Measurements from ENCODE around the gene AQP6.
"Not testable (repeated sequence)": the region's sequence is repeated elsewhere in the genome, so short reads cannot be mapped to it uniquely, and the experiment has no call there.

AQP6 gene

DNA sequence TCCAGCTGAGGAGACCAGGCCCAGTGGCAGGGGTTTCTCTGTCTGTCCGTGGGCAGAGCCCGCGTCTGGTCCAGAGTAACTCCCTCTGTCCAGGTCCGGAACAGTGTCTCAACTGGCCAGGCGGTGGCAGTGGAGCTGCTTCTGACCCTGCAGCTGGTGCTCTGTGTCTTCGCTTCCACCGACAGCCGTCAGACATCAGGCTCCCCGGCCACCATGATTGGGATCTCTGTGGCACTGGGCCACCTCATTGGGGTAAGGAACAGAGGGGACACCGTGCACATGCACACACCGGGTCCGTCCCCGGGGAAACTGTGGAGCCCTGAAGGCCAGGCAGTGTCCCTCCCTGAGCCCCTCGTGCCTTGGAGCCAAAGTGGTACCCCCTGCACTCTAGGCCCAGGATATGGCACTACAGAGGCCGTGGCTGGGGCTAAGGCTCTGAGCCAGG is 1.5 kb downstream of the AQP6 start:
- DNase-seq: no peak

DNA sequence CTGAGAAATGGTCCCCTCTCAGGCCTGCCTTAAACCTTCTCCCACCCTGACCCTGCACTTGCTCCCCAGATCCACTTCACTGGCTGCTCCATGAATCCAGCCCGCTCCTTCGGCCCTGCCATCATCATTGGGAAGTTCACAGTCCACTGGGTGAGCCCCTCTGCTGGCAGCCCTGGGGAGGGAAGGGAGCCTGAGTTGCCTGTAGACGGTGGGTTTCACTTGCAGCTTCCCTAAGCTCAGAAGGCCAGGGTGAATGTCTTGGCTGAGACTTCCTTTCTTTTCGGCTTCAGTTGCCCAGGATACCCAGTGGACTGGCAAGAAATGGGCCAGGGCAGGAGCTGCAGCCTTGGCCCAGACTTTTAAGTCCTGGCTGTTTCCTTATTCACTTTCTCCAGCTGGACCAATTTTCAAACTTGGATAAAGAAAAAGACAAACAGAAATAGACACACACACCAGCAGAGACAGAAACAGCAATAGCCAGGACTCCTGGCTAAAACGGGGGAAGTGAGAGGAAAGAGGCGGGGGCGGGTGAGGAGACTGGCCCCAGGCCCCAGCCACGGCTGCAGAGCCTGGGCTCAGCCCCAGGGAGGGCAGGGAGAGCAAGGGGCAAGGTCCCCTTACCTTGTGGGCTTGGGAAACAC is 2.0 kb downstream of the AQP6 start:
- no peak for DNase-seq

DNA sequence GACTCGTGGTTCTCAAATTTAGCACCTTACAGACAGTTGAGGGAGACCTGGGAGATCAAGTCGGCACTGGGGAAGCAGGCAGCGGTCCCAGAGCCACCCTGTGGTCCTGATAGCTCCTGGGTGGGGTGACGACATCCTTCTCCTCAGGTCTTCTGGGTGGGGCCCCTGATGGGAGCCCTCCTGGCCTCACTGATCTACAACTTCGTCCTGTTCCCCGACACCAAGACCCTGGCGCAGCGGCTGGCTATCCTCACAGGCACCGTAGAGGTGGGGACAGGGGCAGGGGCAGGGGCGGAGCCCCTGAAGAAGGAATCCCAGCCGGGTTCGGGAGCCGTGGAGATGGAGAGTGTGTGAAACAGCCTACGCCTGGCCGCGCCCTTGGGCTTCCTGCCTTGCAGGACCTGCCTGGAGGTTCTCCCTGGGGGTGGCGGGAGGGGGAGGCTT is 2.6 kb downstream of the AQP6 start:
- DNase-seq: no peak

DNA sequence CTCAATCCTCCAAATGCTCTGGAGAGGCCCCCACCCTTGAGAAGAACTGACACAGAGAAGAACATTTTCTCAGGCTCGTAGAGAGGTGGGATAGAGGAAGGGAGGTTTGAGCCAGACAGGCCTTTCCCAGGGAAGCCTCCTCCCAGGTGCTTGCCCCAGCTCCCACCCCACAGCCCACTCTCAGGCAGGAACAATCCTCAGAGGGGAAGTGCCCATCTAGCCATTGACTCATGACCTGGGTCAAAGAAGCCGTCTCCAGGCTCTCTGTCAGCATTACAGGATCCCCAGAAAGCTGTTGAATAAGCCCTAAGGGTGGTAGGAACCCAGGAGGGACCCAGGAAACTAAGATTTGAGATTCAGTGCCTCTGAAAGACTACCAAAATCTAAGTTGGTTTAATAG is 3.8 kb downstream of the AQP6 start:
- no peak for DNase-seq

DNA sequence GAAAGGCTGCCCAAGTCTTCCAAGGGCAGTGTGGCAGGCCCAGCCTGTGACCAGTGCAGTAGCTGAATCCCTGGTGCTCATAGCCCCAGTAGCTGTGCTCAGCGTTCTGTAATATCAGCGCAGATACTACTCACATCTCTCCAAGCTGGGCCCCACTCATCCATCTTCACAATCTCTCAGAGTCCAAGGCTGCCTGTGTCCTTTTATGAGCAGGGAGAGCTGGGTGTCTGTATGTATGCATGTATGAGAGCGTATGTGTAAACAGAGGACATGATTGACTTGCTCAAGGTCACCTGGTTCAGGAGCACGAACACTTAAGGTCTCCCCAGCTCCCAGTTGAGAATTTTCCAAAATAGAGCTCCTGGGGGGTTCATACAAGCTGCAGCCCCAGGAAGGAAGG is 5.4 kb downstream of the AQP6 start:
- no peak for DNase-seq

DNA sequence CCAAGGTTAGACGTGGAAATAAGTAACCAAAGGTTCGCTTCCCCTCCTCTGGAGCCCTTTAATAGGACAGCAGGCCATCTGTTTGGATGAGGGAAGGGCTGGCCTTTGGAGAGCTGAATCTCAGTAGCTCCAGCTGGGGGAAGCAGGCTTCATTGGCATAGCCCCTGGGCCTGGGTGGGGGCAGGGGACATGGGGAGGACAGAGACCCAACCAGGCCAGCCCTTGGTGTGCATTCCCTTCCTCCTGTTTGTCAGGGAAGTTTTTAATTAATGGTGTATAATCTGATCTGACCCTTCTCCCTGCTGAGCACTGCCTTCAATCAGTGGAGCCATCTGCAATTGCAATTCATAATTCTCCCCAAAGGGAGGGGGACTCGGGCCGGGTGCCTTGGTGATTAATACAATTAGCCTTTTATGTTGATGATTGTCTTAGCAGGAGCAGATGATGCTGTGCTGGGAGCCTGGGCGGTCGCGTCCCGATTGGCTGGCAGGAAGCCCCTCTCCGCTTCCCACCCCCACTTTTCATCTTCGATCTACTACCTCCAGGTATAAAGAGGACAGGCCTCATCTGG is 6.4 kb downstream of the AQP6 start:
- DNase-seq: no peak

DNA sequence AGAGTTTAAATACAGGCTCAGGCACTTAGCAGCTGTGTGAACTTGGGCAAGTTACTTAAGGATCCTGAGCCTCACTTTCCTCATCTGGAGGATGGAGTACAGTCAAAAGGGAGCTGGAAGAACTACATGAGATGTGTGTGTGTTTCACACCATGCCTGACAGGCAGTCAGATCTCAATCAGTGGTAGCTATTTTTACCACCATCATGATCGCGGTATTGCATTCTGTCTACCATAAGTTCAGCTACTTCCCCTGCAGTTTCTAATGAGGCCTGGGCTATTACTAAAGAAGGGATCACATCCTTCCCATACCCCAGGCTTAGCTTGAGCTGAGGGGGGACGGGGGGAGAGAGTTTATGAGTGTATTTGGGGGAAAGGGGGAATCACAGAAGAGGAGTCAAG is 7.0 kb downstream of the AQP6 start:
- DNase-seq: no peak

DNA sequence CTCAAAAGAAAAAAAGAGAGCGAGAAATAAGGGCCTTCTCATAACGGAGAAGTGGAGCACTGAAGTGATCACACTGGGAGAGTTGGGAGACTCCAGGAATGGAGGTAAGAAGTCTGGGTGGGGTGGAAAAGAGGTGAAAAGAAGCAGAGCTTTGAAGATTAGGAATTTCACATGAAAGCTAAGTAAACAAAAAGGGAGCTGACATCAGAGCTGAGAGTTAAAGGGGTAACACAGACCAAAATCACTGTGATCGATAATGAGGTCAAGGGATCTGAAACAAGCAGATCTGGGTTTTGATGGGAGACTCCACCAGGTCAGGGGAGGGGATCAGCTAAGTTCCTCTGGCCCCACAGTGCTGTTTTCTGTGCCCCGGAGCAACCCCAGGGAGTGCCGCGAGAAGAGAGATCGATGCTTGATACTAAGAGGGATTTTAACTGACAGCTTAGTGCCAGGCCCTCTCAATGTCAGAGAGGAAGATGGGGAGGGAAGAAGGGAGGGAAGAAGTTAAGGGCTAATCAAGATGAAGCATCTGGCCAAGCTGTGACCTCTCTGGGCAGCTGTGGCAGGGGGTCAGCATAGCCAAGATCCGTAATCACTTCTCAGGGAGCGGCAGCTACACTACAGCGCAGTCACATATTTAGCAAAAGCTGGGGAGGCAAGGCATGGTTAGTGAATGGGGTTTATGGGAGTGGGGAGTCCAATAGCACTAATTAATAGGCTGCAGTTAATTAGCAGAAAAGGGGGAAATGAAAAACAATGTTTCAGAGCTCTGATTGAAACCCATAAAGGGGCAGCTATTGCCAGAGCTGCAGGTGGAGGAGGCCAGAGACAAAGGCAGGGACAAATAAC is 8.0 kb downstream of the AQP6 start:
- no peak for DNase-seq

DNA sequence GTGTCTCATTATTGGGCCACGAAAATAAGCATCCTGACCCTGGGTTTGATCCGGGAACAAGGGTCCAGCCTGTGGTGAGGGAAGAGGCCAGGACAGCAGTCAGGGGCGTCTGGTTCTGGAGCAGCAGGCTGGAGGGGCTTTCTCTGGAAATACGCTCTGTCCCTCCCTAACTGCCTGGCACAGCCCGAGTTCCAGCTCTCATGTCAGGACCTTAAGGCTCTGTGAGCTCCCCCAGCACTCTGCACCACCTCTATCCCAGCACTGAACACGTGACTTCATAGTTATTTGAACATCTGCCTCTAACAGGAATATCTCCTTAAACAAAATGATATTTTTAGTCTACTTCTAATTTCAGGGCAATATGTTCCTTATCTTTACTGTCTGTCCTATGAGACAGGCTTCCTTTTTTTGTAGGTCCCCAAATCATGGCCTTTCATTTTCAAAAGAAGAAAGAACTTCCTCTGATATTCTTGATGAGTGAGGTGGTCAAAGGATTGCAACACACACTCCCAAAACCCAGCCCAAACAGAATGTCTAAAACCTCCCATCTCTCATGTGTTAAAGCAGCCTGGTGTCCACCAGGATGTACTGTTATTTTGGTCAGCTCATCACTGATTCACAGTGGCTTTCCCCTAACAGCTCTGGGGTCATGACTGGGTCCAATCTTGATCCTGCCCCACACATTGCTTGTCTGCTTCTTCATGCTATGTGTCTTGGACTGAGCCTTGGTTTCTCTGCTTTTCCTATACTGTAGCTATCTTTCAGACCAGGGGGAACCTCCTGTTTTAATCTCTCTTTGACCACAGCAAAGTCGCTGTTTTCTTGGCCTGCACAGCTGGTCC is 9.7 kb downstream of the AQP6 start:
- no peak for DNase-seq

DNA sequence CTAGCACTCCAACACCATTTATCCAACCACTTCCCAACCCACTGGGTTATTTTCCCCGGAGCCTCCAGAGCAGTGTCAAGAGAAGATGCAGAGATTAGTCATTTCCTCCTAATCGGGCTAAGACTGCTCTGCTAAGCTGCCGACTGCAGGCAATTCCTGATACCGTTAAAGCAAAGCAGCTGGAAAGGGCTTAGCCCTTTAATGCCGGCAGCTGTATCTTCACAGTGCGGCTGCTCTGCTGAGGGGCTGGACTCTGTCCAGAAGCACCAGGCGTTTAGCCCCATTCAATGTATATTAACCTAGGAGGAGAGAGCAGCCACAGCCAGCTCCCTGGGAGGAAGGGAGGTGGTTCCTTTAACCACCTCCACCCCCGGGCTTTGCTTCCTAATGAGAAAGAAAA is 11.1 kb downstream of the AQP6 start:
- DNase-seq: no peak

DNA sequence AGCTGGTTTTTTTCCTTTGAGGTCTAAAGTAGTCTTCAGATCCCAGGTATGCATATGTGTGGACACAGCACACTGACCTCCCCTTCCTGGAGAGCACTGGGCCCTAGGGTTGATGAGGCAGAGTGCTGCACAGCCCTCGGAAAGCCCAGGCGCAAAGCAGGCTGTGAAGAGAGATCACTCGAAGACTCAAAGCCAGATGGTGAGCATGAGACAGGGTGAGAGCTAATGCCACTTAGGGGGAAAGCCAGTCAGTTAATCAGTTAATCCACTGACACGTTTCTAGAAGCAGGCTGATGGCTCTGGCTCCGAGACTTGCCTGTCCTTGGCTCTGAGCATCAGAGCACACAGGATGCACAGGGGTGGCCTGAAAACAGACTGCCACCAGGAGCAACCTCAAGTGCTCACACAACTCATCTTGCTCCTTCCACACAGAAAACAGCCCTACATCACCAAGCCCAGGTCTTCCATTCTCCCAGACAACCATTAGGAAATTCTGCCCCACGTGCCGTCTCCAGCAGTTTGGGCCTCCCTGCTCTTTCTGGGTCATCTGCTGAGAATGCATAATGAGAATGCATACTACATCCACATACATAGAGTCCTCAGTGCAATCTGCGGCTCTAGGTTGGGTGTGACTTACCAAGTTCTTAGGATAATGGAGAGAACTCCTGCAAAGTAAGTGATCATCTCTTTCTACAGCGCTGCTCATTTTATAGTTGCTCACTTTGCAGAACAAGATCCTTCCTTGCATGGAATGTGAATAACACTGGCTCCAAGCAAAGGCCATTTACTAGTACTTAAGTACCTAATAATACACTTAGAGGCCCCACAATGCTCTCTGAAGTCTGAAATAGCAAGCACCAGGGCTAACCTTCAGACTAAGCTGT is 12.0 kb downstream of the AQP6 start:
- DNase-seq: no peak

DNA sequence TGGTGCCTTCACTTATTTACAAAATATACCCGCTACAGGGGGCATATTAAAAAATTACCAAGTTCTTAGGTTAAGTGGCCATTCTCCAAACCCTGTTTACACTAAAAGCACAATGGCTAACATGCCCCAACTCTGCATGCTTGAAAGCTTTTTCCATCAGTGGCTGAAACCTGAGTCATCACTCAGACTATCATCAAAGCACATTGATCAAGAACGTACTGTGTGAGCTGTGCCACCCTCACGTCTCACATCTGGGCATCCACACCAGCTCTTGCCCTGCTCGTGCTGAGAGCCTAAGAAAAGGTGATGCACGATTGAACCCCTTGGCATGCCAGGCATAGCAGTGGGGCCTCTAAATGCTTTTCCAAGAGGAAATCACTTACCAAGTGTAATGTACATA is 13.2 kb downstream of the AQP6 start:
- no peak for DNase-seq

DNA sequence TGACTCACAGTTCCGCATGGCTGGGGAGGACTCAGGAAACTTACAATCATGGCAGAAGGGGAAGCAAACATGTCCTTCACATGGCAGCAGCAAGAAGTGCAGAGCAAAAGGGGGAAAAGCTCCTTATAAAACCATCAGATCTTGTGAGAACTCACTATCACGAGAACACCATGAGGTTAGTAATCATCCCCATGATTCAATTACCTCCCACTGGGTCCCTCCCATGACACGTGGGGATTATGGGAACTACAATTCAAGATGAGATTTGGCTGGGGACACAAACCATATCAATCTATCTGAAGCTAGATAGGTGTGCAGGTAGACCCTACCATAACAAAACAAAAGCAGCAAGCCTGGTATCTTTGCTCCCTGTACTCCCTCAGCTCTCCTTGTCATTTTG is 13.7 kb downstream of the AQP6 start:
- not testable (repeated sequence) for DNase-seq

DNA sequence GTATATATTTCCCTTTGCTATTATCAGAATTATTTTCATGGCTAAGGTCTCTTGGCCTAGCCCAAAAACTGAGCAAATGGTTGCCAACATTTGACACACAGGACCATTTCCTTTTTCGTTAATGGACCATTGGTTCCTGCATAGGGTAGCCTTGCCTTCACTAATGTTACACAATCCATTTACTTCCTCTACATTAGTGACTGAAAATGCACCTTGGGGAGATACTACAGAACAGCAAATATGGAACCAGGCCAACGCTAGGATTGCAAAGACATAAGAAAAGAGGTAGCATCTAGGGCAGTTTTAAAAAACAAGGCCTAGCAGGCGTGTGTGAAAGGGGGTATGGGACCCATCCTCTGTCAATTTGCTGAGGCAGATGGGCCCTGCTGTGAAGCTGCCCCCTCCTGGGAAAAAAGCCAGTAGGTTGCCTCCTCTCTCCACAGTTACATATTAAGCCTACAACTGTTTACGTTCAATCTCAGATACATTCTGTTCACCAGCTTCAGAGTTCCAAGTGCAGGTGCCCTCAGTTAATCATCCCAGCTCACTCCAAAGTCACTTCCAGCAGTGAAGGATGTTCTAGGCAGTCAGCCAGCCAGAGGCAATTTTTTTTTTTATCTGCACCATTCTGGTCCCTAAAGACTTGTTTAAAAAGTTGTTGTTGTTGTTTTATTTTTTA is 15.0 kb downstream of the AQP6 start:
- no peak for DNase-seq

DNA sequence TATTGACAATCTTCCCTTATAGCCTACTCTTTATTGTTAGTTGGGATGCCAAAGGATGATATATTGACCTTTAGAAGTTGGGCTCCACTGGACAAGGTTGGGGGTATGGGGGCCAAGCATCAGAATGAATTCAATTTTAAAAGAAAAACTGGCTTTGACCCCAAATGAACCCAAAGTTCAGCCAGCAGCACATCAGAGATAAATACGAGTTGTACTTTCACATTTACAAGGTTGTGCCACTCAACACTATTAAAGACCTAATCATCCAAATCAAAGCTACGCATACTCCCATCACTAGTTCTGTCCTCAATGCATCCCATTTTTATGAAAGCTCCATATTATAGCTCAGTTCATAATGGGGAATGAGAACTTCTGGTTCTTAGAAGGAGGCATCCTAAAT is 16.7 kb downstream of the AQP6 start:
- not testable (repeated sequence) for DNase-seq

DNA sequence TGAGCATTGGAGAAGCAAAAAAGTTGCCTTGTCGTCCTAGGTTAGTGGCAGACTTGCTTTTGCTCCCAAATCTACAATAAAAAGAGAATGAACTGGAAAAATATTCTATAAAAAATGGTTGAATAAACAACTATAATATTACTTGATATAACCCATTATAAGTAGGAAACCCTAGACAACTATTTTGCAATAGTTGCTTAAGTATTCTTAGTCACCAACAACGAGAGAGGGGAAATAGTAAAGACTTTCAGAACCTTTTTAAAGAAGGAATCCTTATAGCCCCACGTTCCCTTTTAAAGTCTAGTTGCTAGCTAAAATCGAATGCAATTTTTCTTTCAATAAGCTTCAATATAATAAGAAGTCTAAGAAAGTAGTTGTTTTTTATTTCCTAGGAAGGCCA is 17.5 kb downstream of the AQP6 start:
- DNase-seq: no peak

DNA sequence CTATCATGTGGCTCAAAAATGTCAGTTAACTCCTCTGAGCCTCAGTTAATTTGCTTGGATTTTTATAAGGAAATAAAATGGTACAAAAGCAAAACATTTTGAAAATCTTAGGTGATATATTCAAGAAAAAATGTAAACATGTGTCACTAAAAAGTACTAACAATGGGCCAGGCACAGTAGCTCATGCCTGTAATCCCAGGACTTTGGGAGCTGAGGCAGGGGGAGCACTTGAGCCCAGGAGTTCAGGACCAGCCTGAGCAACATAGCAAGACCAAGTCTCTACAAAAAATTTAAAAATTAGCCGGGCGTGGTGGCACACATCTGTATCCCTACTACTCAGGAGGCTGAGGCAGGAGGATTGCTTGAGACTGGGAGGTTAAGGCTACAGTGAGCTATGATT is 25.7 kb downstream of the AQP6 start:
- no peak for DNase-seq

DNA sequence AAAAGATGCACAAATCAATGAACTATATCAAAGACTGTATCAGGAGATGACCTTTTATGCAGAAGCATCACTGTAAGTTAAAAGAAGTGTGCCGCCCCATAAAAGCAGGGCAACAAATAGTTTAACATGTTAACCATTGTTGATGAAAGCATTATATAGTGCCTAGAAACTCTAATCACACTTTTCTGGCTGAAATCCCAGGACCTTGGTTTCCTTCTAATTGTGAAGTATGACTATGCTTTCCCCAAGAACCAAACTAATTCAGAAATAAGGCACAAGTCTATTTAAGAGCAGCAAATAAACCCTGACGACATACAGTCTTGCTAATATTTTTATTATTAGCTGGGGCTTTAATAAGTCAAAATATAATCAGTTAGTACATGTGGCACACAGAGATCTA is 30.8 kb downstream of the AQP6 start:
- no peak for DNase-seq

DNA sequence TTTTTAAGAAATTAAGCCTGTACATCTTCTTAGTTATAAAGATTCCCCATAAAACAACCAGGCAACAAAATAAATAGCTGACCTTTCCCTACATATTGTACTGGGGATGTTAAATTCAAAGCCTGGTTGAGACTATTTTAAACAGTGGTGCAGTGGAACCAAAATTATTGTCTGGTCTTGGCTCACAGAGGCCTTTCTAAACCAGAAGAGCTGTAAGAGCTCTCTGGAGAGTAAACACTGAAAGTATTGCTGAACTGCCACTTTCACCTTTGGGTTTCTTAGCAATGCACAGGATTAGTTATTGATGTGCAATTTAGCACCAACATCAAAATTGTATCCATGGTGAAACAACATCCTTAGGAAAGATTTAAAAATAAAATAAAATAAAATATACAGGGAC is 31.9 kb downstream of the AQP6 start:
- DNase-seq: no peak

DNA sequence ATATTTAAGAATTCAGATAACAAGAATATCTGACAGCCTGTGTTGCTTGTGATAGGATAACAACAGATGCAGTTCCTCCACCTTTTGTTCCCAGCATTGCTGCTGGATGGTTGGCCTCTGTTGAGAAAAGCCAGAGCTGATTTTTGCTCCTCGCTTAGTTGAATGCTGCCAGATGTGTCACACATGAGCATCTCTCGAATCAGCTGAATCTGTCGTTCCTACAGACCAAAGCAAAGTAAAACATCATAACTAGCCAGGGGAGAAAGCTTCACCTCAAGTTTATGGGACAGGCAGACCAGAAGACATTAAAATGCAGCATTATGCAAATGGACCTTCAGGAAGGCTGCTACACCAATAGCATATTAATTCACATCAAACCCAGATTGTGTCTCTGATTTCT is 32.4 kb downstream of the AQP6 start:
- no peak for DNase-seq

DNA sequence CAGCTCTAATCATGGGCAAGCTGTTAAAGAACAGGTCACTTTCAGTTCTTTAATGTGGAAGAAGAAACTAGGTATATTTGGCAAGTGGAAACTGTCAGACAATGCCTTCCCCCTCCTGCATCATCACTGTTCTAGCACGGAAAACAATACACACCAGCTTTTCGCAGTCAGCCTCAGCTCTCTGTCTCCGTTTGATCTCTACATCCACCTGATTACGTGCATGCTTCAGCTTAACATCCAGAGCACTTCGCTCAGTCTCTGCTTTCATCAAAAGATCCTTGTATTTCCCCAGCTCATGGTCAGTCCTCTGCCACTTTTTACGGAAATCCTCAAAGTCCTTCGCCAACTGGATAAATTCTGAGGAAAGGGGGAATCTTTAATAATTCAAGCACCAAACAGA is 33.5 kb downstream of the AQP6 start:
- DNase-seq: no peak
